Dermis blood vessel endothelial cell (primary cell): ENCODE results near the gene KIF16B. TPM values are rescaled to one million over a fixed set of nuclear protein-coding genes. Genes with fewer than 3 reads are reported as not detected.

Experiments used
- DNase-seq: peaks from one replicate; pipeline ENCODE4 v3.0.0; 2010
- total RNA-seq: library from RNA; depleted of rRNA; stranded (reverse); fragments of >200 nt; gene quantifications from 2 replicates; pipeline ENCODE4 v1.2.3, GENCODE V29; 2014

KIF16B gene
- total RNA-seq, 1 donor from 2014 or later: 9.7 TPM

DNA sequence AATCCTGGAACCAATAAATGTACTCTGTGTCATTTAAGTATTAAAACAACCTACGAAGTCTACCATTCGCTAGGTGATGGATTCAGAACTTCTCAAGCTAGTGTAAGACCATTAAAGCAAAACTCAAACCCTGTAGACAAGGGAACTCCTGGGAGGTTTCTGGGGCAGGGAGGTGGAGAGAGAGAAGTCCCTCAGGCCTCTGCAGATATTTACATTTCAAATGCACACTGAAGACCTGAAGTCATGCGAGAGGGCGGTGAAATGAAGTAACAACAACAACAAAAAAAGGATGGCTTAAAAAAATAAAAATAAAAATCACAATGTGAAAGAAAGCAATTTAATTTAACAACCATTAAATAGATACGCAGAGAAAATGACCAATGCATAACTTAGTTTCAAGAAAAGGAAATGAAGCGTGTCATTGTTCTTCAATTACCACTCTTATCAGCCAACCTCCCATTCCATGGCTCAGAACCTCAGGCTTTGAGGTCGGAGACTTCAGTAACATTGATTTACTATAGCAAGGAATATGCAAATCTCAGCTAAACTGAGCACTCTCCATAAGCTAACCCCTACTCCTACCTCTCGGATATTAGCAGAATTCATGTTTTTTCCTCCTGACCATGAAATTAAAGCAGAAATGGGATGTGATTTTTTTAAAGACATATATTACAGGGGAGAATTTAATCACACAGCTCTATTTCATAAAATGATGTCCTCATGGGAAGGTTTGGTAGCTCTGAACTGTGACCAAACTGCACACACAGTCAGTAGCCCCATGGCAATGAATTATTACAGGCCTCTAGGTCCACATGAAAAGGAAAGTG is 140.6 kb downstream of the KIF16B start:
- no peak for DNase-seq

DNA sequence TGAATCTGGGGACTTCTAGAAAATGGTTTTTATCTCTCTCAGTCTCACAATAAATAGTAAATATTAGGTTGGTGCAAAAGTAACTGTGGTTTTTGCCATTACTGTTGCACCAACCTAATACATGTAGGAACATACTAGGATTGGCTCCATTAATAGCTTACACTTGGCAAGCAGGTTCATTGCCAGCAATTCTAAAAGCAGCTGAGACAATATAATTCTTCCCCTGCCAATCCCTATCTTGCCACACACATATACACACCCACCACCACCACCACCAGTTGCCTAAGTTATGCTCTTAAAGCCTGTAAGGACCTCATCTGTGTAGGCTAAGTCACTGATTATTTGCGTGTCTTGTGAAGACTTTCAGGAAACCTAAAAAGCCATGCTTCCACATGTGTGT is 145.1 kb downstream of the KIF16B start:
- DNase-seq: no peak

DNA sequence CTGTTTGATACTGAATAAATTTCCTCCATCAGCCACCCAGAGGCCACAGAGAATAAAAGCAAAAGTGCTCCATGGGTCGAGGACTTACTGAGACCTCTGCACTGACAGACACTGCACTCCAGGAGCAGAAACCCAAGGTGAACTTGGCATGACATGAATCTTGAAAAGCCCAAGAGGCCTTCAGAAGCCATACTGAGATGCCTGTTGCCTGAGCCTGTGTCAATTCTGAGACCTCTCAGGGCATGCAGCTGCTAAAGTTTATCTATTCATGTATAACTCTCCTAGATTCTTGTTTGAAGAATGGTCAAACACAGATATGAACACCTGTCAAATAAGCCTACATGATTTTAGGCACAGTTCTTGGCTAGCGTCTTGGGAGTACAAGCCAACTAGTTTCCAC is 145.7 kb downstream of the KIF16B start:
- no peak for DNase-seq

GRCh38 chr20:16424780-16425179 is 148.5 kb downstream of the KIF16B start:
- no peak for DNase-seq

DNA sequence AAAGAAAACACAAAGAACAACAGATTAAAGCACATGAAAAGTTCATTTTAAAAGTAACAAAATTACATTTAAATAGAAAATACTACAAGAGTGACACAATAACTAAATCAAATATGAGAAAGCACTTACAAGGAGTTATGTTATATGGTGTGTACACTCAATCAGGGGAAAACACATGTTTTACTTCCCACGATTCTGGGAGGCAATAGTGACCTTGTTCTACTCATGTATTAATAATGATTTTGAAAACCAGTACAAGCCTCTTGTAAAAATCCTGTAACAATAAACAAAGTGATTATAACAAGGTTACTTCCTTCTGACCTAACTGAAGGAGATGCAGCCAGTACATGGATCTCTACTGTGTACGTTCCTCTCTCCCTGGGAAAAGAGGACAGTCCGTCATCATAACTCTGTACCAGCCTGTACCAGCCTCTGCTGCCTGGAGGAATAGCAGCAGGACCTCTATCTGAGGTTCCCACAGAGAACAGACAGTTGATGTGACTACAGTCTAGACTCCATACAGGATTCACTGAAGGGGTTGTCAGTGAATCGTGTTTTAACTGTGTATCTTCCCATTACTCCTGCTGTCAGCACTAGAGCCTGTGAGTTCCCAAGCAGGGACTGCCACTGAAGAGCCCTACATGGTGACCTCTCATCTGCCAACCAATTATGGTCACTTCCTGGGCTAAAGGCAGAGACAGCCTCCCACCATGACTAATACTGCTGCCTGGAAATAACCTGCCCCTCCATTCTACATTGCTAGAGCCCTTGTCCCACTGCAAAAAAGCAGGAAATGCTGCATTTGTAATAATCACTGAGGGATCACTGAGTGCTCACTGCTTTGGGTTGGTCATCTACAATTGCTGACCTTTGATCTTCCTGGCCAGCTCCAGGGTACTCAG is 149.7 kb downstream of the KIF16B start:
- no peak for DNase-seq

GRCh38 chr20:16419138-16419715 is 154.0 kb downstream of the KIF16B start:
- DNase-seq: no peak

GRCh38 chr20:16418616-16419015 is 154.6 kb downstream of the KIF16B start:
- no peak for DNase-seq

DNA sequence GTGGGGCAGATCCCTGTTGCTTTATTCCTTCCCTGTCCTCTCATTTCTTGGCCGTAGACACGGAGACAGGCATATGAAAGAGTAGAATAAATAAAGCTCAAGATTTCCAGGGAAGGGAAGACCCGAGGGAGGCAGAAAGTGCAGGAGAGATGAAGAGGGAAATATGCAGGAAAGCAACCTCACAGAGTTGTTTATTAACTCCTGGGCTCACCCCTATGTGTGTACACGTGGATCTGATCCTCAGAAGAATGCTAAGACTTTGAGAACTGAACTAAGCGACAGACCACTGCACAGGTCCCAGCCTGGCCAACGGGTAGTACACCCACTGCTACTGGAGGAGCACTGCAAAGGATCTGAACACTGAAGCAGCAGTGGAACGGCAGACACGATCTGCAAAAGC is 156.2 kb downstream of the KIF16B start:
- DNase-seq: no peak

- no peak for DNase-seq
Observed at GRCh38 chr20:16415071-16416053, 157.9 kb downstream of the KIF16B start.

DNA sequence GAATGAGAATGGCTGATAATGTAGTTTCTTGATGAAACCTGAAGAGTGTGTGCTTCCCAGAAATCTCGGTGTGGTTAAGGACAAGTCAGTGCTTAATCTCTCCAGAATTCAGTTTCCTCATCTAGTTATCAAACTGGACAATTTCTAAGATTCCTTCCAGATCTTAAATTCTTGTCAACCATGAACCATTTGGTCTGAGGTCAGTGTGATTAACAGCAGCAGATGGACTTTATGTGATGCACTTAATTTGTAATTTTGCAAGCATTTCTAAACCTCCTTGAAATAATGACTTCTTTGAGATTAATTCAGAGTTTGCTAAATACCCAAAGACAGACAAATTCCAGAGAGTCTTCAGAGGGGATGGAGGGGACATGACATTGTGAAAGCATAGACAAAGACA is 160.3 kb downstream of the KIF16B start:
- no peak for DNase-seq

GRCh38 chr20:16411361-16411760 is 161.9 kb downstream of the KIF16B start:
- no peak for DNase-seq

GRCh38 chr20:16410626-16411025 is 162.6 kb downstream of the KIF16B start:
- DNase-seq: no peak

DNA sequence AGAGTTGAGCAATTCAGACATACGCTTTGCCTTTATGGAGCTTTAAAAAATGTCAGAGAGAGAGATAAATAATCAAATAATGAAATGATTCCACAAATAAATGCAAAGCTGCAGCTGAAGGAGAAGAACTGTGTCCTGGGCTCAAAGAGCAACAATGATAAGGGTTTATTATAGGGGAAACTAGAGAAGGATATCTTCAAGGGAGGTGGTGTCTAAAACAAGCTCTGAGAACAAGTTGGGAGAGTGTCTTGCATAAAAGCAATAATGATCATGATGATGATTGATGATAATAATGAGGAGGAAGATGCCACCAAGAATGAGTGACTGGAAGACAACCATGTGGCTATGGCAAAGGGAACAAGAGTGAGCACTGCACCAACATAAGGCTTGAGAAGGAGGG is 164.3 kb downstream of the KIF16B start:
- no peak for DNase-seq

GRCh38 chr20:16407251-16408067 is 165.8 kb downstream of the KIF16B start:
- no peak for DNase-seq

DNA sequence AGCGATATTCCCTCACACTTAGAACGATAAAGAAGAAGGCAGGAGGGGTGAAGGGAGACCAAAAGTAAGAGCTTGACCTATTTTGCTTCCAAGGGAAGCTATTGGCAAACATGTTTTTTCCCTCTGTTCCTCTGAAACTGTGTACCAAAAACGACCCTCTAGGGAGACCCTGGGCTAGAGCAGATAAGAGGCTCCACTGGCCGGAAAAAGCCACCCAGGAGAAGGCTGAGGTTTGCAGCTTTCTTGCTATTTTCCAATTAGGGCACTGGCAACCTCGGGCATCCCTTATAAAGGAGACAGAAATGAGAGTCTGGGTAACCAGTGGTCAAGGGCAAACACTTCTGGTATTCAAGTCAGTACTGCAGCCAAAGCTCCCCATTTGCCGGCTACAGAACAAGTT is 168.0 kb downstream of the KIF16B start:
- DNase-seq: no peak

DNA sequence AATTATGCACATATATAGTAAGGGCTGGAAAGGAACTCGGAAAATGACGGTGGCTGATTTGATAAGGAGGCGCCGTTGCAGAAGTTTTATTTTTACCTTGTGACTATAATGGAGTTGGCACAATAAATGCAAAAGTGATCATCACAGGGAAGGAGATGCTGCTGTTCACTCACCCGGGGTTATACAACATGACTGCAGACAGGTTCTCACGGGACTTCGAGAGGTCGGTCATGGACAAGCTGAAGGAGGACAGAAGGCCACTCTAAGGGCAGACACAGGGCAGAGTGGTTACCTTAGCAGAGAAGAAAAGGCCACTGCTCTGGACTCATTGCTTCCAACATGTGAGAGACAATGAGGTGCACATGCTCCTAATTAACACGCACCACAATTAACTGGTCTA is 168.6 kb downstream of the KIF16B start:
- no peak for DNase-seq

DNA sequence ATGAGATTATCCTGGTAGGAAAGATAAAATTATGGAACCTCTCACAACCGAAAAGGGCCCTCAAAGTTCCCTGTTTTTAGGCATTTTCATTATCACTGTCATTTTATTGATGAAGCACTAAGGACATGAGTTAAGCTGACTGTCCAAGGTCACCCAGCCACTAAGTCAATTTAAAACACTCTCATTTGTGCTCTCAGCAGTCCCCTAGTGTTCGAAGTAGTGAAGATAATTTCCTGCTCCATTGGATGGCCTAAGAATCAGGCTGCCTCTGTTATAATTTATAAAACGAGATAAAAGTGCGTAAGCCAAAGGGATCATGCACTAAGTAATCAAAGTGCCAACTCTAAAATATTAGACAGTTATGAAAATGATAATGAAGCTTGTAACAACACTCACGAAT is 169.1 kb downstream of the KIF16B start:
- DNase-seq: no peak

DNA sequence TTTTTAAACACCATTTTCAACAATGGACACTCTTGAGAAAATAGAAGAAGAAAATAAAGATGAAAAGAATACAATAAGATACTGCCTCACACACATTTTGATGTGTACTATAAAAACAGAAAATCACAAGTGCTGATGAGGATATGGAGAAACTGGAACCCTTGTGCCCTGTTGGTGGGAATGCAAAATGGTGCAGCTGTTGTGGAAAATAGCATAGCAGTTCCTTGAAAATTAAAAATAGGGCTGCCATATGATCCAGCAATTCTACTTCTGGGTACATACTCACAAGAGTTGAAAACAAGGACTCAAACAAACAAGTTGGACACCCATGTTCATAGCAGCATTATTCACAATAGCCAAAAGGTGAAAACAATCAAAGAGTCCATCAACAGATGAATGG is 173.0 kb downstream of the KIF16B start:
- no peak for DNase-seq

DNA sequence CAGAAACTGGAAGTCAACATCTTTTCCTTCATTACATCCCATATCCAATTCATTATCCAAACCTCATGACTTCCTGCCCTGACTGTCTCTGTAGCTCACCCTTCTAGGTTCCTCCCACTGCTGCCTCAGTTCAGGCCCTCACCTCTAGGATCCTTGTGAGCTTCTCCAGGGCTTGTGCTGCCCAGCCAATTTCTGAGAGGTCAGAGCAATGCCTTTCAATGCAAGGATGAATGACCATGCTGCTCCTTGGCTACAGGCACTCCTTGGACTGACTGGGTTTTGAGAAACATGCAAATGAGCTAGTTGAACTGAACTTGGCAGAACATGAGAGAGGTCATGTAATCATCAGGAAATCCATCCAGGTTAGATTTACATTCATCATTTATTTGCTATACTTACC is 173.4 kb downstream of the KIF16B start:
- DNase-seq: no peak

DNA sequence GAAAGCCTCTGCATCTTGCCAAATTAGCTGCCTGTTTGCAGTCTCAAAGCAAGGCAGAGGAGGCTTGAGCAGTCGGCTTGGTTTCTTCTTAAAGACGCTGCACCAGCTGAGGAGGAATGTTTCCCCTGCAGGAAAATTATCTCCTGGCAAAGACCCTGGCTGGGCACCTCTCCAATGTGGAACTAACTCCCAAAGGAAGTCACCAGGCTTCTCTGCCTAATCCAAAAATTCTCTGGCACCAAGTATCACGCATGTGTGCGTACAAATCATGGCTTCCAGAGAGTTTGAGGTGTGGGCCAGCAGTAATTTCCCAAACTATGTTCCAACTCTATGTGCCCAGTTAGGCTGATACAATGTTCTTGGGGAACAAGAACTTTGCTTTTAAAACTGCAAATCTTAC is 176.2 kb downstream of the KIF16B start:
- no peak for DNase-seq

- no peak for DNase-seq
Observed at GRCh38 chr20:16395366-16395765, 177.9 kb downstream of the KIF16B start.
